Astrocyte (in vitro differentiated cells and primary cell): ENCODE data around the gene NEDD9.

Source experiments
- CTCF ChIP-seq: IDR thresholded peaks from 2 replicates; pipeline ENCODE4 v1.5.1; 2011; ENCODE audit warnings: low read depth, mild to moderate bottlenecking, inconsistent platforms, low read length, moderate library complexity; ENCODE audit not compliant: insufficient read depth
- EZH2 ChIP-seq: IDR thresholded peaks from 2 replicates; pipeline ENCODE4 v1.6.1; 2012; ENCODE audit warnings: mild to moderate bottlenecking, low read length, inconsistent platforms; ENCODE audit not compliant: insufficient read depth

GRCh38 chr6:11215773-11216172 lies 16.7 kb downstream of the NEDD9 start:
- TF ChIP-seq CTCF (no peak), EZH2 (no peak)
